B cell (primary cell): ENCODE measurements around the gene FAR1.

Source experiments
- EZH2 ChIP-seq: IDR thresholded peaks from 2 replicates; pipeline ENCODE4 v1.6.1; 2012; ENCODE audit warnings: borderline replicate concordance, low read depth, mild to moderate bottlenecking, moderate library complexity, low read length; ENCODE audit not compliant: insufficient read depth, poor library complexity, severe bottlenecking
- TF ChIP-seq, protein P1 (sequence below): fragments of 200-600 bp; IDR thresholded peaks from one replicate; pipeline ENCODE4 v1.8.0; 2022; ENCODE audit warnings: antibody characterized with exemption, mild to moderate bottlenecking

GRCh38 chr11:13767471-13767870 lies 99.0 kb downstream of the FAR1 start:
- TF ChIP-seq, protein P1, sequence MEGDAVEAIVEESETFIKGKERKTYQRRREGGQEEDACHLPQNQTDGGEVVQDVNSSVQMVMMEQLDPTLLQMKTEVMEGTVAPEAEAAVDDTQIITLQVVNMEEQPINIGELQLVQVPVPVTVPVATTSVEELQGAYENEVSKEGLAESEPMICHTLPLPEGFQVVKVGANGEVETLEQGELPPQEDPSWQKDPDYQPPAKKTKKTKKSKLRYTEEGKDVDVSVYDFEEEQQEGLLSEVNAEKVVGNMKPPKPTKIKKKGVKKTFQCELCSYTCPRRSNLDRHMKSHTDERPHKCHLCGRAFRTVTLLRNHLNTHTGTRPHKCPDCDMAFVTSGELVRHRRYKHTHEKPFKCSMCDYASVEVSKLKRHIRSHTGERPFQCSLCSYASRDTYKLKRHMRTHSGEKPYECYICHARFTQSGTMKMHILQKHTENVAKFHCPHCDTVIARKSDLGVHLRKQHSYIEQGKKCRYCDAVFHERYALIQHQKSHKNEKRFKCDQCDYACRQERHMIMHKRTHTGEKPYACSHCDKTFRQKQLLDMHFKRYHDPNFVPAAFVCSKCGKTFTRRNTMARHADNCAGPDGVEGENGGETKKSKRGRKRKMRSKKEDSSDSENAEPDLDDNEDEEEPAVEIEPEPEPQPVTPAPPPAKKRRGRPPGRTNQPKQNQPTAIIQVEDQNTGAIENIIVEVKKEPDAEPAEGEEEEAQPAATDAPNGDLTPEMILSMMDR = no peak
- no peak for TF ChIP-seq EZH2
